Measurements from ENCODE around the gene VPS26A.
"Not testable (repeated sequence)": the region's sequence is repeated elsewhere in the genome, so short reads cannot be mapped to it uniquely, and the experiment has no call there.

The VPS26A gene

DNA sequence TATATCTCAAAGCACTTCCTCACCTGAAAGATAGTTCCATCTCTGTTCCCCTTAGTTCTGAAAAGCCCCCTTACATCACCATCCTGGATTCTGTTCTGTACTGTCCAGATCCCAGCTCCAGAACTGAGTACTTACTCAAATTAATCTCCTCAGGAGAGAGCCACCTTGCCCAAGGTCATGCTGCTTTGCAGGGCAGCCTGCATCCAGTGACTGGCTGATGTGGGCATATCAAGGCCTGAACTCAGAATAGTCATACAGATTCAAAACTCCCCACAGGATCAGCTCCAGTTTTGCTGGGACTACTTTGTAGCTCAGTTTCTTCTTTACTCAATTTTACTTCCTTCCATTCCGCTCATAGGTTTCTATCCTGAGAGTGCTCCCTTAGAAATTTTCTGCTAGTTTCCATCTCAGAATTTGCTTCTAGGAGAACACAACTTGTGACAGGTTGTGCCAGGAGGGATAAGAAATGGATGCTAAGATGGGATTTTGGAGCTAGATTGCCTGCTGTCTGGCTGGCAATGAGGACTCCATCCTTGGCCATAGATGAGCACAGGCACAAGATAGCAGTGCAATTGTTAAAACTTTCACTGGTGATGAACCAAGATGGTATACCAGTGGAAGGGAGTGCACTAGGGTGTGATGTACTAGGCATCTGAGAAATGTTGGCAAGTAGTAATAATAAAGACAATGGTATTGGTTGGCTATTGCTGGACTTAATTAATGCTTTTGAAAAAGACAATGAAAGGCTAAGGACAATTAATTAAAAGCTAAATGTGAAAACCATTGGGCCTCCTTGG is 18.8 kb upstream of the VPS26A start:
- Histone ChIP-seq H3K27me3 (ENCODE audit: insufficient read depth, low read length) (no peaks in the 10 kb centered on the region), H3K36me3 (ENCODE audit: insufficient read depth, low read length) (no peaks in the 10 kb centered on the region), H3K27ac (ENCODE audit: low read depth, low read length) (no peak overlapping the region), H3K9ac (ENCODE audit: low read depth, low read length) (no peak overlapping the region), H3K4me1 (ENCODE audit: insufficient read depth, low read length) (no peaks in the 10 kb centered on the region), H3K4me3 (ENCODE audit: low read length) (no peak overlapping the region), H3K9me3 (ENCODE audit: insufficient read depth, low read depth, low read length) (no peaks in the 10 kb centered on the region)
- 100% methylated on average over 1 of the region's 1 CpG for WGBS

DNA sequence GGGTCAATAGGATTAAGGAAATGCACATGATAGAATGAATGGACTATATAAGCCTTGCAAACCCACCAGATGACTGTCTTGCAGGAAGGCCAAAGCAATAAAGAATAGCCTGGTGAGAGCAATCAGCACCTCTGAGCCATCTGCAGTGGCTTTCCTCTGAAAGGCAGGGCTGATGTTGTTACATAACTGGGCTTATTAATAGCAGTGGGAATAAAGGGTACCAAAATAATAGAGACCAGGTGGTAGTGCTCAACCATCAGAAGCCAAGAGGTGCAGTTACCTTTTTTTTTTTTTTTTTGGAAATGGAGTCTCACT is 16.8 kb upstream of the VPS26A start:
- Histone ChIP-seq H3K9me3 (ENCODE audit: insufficient read depth, low read depth, low read length) (no peaks in the 10 kb centered on the region), H3K27ac (ENCODE audit: low read depth, low read length) (no peak overlapping the region), H3K4me1 (ENCODE audit: insufficient read depth, low read length) (no peaks in the 10 kb centered on the region), H3K27me3 (ENCODE audit: insufficient read depth, low read length) (no peaks in the 10 kb centered on the region; the same call in 1 of the 2 replicates), H3K9ac (ENCODE audit: low read depth, low read length) (no peak overlapping the region), H3K36me3 (ENCODE audit: insufficient read depth, low read length) (no peaks in the 10 kb centered on the region), H3K4me3 (ENCODE audit: low read length) (no peak overlapping the region)

GRCh38 chr10:69107699-69108098 is 16.3 kb upstream of the VPS26A start:
- no peaks in the 10 kb centered on the region for H3K9me3 ChIP-seq (ENCODE audit: insufficient read depth, low read depth, low read length)
- no peak overlapping the region for H3K9ac ChIP-seq (ENCODE audit: low read depth, low read length)
- H3K27me3 ChIP-seq (ENCODE audit: insufficient read depth, low read length): no peaks in the 10 kb centered on the region; the same call in 1 of the 2 replicates
- no peaks in the 10 kb centered on the region for H3K36me3 ChIP-seq (ENCODE audit: insufficient read depth, low read length)
- H3K4me3 ChIP-seq (ENCODE audit: low read length): no peak overlapping the region
- H3K4me1 ChIP-seq (ENCODE audit: insufficient read depth, low read length): no peaks in the 10 kb centered on the region
- WGBS: 94% methylated on average over 2 of the region's 2 CpGs
- H3K27ac ChIP-seq (ENCODE audit: low read depth, low read length): no peak overlapping the region

DNA sequence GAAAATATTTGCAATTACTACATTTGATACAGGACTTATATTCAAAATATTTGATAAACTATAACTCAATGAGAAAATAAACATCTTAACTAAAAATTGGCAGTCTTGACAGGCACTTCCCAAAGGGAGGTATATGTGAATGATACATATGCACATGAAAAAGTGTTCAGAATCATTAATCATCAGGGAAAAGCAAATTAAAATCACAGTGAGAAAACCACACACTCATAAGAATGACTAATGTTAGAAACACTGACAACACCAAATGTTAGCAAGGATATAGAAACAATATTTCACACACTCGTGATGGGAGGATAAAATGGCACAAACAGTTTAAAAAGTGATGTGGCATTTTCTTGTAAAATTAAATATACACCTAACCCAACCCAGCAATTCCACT is 4.1 kb upstream of the VPS26A start:
- Histone ChIP-seq H3K4me1 (ENCODE audit: insufficient read depth, low read length) (peaks cover 3% of the 10 kb centered on the region; the same call in 1 of the 2 replicates), H3K27ac (ENCODE audit: low read depth, low read length) (no peak overlapping the region), H3K9me3 (ENCODE audit: insufficient read depth, low read depth, low read length) (no peaks in the 10 kb centered on the region), H3K27me3 (ENCODE audit: insufficient read depth, low read length) (no peaks in the 10 kb centered on the region), H3K36me3 (ENCODE audit: insufficient read depth, low read length) (no peaks in the 10 kb centered on the region), H3K9ac (ENCODE audit: low read depth, low read length) (no peak overlapping the region), H3K4me3 (ENCODE audit: low read length) (no peak overlapping the region)
- no CpG with 5 or more reads among the region's 1 CpG for WGBS

GRCh38 chr10:69123306-69123746 is 652 bp upstream of the VPS26A start:
- Histone ChIP-seq H3K36me3 (ENCODE audit: insufficient read depth, low read length) (no peaks in the 10 kb centered on the region), H3K9me3 (ENCODE audit: insufficient read depth, low read depth, low read length) (no peaks in the 10 kb centered on the region), H3K4me1 (ENCODE audit: insufficient read depth, low read length) (peaks cover 10% of the 10 kb centered on the region; the same call in 1 of the 2 replicates), H3K27me3 (ENCODE audit: insufficient read depth, low read length) (no peaks in the 10 kb centered on the region), H3K9ac (ENCODE audit: low read depth, low read length) (peak overlapping the region; percentile 94), H3K27ac (ENCODE audit: low read depth, low read length) (peak overlapping the region; percentile 97), H3K4me3 (ENCODE audit: low read length) (peak overlapping the region; percentile 100)
- 3% methylated on average over 16 of the region's 16 CpGs for WGBS

GRCh38 chr10:69124563-69125268 is 738 bp downstream of the VPS26A start:
- Histone ChIP-seq H3K36me3 (ENCODE audit: insufficient read depth, low read length) (no peaks in the 10 kb centered on the region), H3K9ac (ENCODE audit: low read depth, low read length) (peak overlapping the region; percentile 83), H3K4me3 (ENCODE audit: low read length) (peak overlapping the region; percentile 100), H3K27ac (ENCODE audit: low read depth, low read length) (peak overlapping the region; percentile 89; the same call in 1 of the 2 replicates), H3K9me3 (ENCODE audit: insufficient read depth, low read depth, low read length) (no peaks in the 10 kb centered on the region), H3K4me1 (ENCODE audit: insufficient read depth, low read length) (peaks cover 10% of the 10 kb centered on the region; the same call in 1 of the 2 replicates), H3K27me3 (ENCODE audit: insufficient read depth, low read length) (no peaks in the 10 kb centered on the region)
- under 1% methylated on average over 25 of the region's 26 CpGs for WGBS

DNA sequence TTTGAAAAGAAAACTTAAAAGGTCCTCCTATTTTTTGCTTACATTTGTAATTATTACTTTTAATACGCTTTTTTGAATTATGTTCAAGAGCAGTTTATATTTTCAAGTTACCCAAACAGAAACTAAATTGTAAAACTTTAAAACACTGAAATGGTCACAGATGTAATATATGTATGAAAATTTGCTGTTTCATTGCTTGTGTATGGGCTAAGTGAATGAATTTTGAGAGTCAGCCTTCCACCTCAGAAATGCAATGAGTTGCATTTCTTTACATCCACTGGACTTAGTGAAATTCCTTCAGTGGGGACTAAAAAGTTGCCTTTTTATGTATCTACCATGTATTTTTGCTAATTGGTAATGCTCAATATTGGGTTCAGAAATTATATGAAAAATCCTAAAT is 1.6 kb downstream of the VPS26A start:
- Histone ChIP-seq H3K9ac (ENCODE audit: low read depth, low read length) (peak overlapping the region; percentile 83; the same call in 1 of the 2 replicates), H3K27me3 (ENCODE audit: insufficient read depth, low read length) (no peaks in the 10 kb centered on the region), H3K4me1 (ENCODE audit: insufficient read depth, low read length) (peaks cover 10% of the 10 kb centered on the region; the same call in 1 of the 2 replicates), H3K9me3 (ENCODE audit: insufficient read depth, low read depth, low read length) (no peaks in the 10 kb centered on the region), H3K36me3 (ENCODE audit: insufficient read depth, low read length) (no peaks in the 10 kb centered on the region), H3K4me3 (ENCODE audit: low read length) (peak overlapping the region; percentile 100), H3K27ac (ENCODE audit: low read depth, low read length) (no peak overlapping the region)
- no CpG with 5 or more reads among the region's 1 CpG for WGBS

- 93% methylated on average over 2 of the region's 2 CpGs for WGBS
- no peaks in the 10 kb centered on the region for H3K27me3 ChIP-seq (ENCODE audit: insufficient read depth, low read length)
- H3K9me3 ChIP-seq (ENCODE audit: insufficient read depth, low read depth, low read length): no peaks in the 10 kb centered on the region
These were observed 6.3 kb downstream of the VPS26A start for GRCh38 chr10:69130251-69130650.

GRCh38 chr10:69139961-69140360 is 16.0 kb downstream of the VPS26A start:
- Histone ChIP-seq H3K9me3 (ENCODE audit: insufficient read depth, low read depth, low read length) (no peaks in the 10 kb centered on the region), H3K27me3 (ENCODE audit: insufficient read depth, low read length) (no peaks in the 10 kb centered on the region), H3K4me3 (ENCODE audit: low read length) (no peak overlapping the region), H3K4me1 (ENCODE audit: insufficient read depth, low read length) (no peaks in the 10 kb centered on the region), H3K27ac (ENCODE audit: low read depth, low read length) (no peak overlapping the region), H3K9ac (ENCODE audit: low read depth, low read length) (no peak overlapping the region), H3K36me3 (ENCODE audit: insufficient read depth, low read length) (peaks cover 21% of the 10 kb centered on the region)
- 98% methylated on average over 2 of the region's 2 CpGs for WGBS

More at GRCh38 chr10:69130251-69130650, 6.3 kb downstream of the VPS26A start:
- no peak overlapping the region for H3K4me3 ChIP-seq (ENCODE audit: low read length)
- H3K36me3 ChIP-seq (ENCODE audit: insufficient read depth, low read length): peaks cover 27% of the 10 kb centered on the region
- no peak overlapping the region for H3K9ac ChIP-seq (ENCODE audit: low read depth, low read length)
- H3K4me1 ChIP-seq (ENCODE audit: insufficient read depth, low read length): peaks cover 5% of the 10 kb centered on the region; the same call in 1 of the 2 replicates
- H3K27ac ChIP-seq (ENCODE audit: low read depth, low read length): no peak overlapping the region

GRCh38 chr10:69141304-69141703 is 17.3 kb downstream of the VPS26A start:
- Histone ChIP-seq H3K27ac (ENCODE audit: low read depth, low read length) (no peak overlapping the region), H3K36me3 (ENCODE audit: insufficient read depth, low read length) (peaks cover 11% of the 10 kb centered on the region), H3K4me3 (ENCODE audit: low read length) (no peak overlapping the region), H3K9me3 (ENCODE audit: insufficient read depth, low read depth, low read length) (no peaks in the 10 kb centered on the region), H3K4me1 (ENCODE audit: insufficient read depth, low read length) (no peaks in the 10 kb centered on the region), H3K9ac (ENCODE audit: low read depth, low read length) (no peak overlapping the region), H3K27me3 (ENCODE audit: insufficient read depth, low read length) (no peaks in the 10 kb centered on the region)
- 100% methylated on average over 1 of the region's 1 CpG for WGBS

GRCh38 chr10:69142074-69142473 is 18.1 kb downstream of the VPS26A start:
- H3K4me1 ChIP-seq (ENCODE audit: insufficient read depth, low read length); H3K36me3 ChIP-seq (ENCODE audit: insufficient read depth, low read length); H3K4me3 ChIP-seq (ENCODE audit: low read length); H3K9me3 ChIP-seq (ENCODE audit: insufficient read depth, low read depth, low read length); H3K9ac ChIP-seq (ENCODE audit: low read depth, low read length); H3K27me3 ChIP-seq (ENCODE audit: insufficient read depth, low read length); H3K27ac ChIP-seq (ENCODE audit: low read depth, low read length): not testable (repeated sequence)
- 100% methylated on average over 1 of the region's 3 CpGs for WGBS
